ENCODE results near the gene F10.

The F10 gene

DNA sequence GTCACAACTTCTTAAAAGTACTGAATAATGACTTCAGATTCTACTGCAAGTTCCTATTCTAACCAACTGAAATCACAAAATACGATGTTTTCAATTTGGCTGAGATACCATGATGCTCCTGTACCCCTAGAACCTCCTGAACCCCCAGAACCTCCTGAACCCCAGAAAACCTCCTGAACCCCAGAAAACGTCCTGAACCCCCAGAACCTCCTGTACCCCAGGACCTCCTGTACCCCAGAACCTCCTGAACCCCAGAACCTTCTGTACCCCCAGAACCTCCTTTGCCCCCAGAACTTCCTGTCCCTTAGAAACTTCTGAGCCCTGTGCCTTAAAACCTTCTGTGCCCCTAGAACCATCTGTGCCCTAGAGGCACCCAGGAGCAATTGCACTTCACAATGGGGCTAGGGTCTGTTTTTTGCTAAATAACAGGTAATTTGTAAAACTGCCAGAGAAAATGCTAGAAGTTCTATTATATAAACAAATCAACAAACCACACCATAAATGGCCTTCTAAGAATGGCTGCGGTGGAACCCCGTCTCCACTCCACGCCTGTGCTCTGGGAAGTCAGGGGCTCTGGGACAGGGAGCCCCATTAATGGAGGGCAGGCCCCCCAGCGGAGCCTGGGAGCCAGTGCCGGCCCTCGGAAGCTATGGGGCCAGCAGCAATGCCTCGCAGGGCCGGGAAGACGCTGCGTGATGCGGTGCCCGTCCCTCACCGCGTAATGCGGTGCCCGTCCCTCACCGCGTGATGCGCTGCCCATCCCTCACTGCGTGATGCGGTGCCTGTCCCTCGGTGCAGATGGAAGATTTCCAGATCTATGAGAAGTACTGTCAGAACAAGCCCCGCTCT is 38.3 kb upstream of the F10 start:
- Histone ChIP-seq H3K27ac (no peak overlapping the region), H3K27me3 (no peaks in the 10 kb centered on the region), H3K9me3 (no peaks in the 10 kb centered on the region), H3K4me1 (ENCODE audit: control insufficient read depth in 1 of 2, insufficient read depth in 1 of 2, low read depth in 1 of 2, low read length in 1 of 2) (no peaks in the 10 kb centered on the region), H3K4me3 (ENCODE audit: low read depth in 1 of 2, low read length in 1 of 2) (no peak overlapping the region), H3K36me3 (no peaks in the 10 kb centered on the region)
- TF ChIP-seq, protein P1, sequence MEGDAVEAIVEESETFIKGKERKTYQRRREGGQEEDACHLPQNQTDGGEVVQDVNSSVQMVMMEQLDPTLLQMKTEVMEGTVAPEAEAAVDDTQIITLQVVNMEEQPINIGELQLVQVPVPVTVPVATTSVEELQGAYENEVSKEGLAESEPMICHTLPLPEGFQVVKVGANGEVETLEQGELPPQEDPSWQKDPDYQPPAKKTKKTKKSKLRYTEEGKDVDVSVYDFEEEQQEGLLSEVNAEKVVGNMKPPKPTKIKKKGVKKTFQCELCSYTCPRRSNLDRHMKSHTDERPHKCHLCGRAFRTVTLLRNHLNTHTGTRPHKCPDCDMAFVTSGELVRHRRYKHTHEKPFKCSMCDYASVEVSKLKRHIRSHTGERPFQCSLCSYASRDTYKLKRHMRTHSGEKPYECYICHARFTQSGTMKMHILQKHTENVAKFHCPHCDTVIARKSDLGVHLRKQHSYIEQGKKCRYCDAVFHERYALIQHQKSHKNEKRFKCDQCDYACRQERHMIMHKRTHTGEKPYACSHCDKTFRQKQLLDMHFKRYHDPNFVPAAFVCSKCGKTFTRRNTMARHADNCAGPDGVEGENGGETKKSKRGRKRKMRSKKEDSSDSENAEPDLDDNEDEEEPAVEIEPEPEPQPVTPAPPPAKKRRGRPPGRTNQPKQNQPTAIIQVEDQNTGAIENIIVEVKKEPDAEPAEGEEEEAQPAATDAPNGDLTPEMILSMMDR (IDR thresholded peaks at IDR 0.05): no peak

DNA sequence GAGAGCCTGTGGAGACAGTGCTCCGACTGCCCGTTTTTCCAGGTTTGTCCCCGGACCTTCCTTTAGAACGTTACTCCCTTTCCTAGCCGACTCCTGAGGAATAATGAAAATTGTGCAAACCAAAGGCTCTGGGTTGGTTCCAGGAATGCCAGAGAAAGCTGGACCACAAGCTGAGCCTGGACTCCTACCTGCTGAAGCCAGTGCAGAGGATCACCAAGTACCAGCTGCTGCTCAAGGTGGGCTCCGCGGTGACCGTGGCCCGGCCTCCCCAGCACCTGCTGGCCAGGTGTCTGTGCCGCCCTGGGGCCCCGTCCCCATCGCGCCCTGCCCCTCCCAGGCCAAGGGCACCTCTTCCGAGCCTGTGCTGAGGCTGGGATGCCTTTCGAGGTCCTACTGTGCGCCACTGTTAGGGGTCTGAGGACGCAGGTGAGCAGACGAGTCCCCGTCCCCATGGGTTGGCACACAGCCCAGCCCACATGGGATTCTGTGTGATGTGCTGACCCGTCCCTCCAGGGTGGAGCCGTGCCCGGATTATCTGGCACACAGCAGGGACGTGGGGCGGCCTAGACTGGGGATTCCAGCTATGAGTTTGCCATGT is 37.6 kb upstream of the F10 start:
- no peaks in the 10 kb centered on the region for H3K36me3 ChIP-seq
- no peak overlapping the region for H3K27ac ChIP-seq
- H3K27me3 ChIP-seq: no peaks in the 10 kb centered on the region
- H3K4me3 ChIP-seq (ENCODE audit: low read depth in 1 of 2, low read length in 1 of 2): no peak overlapping the region
- H3K9me3 ChIP-seq: no peaks in the 10 kb centered on the region
- no peaks in the 10 kb centered on the region for H3K4me1 ChIP-seq (ENCODE audit: control insufficient read depth in 1 of 2, insufficient read depth in 1 of 2, low read depth in 1 of 2, low read length in 1 of 2)
- TF ChIP-seq, protein P1 (IDR thresholded peaks at IDR 0.05): no peak

DNA sequence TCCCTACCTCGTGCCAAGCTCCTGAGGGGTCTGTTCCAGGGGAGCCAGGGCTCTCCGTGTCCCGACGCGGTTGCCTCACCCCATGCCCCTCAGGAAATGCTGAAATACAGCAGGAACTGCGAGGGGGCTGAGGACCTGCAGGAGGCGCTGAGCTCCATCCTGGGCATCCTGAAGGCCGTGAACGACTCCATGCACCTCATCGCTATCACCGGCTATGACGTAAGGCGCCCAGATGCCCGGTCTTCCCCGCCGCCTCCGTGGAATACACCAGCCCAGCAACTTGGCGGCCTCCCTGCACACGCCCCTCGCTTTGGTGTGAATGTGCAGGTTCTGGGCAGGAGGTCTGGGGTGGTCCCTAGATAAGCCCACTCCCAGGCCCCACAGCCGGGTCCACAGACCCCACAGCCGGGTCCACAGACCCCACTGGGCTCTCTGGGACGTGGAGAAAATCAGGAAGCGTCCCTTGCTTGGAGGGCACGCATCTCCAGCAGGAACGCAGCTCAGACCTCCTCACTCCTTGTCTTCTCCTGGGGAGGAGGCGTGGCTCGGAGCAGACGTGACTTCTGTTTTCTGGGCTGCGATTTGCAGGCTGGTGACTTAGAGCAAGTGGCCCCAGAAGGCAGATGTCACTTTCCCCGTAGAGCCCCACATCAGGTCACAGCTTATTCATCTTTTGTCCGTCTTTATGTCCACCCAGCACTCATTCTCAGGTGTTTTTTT is 36.4 kb upstream of the F10 start:
- TF ChIP-seq, protein P1 (IDR thresholded peaks at IDR 0.05): no peak
- H3K36me3 ChIP-seq: no peaks in the 10 kb centered on the region
- no peak overlapping the region for H3K4me3 ChIP-seq (ENCODE audit: low read depth in 1 of 2, low read length in 1 of 2)
- H3K9me3 ChIP-seq: no peaks in the 10 kb centered on the region
- no peak overlapping the region for H3K27ac ChIP-seq
- H3K4me1 ChIP-seq (ENCODE audit: control insufficient read depth in 1 of 2, insufficient read depth in 1 of 2, low read depth in 1 of 2, low read length in 1 of 2): no peaks in the 10 kb centered on the region
- no peaks in the 10 kb centered on the region for H3K27me3 ChIP-seq

DNA sequence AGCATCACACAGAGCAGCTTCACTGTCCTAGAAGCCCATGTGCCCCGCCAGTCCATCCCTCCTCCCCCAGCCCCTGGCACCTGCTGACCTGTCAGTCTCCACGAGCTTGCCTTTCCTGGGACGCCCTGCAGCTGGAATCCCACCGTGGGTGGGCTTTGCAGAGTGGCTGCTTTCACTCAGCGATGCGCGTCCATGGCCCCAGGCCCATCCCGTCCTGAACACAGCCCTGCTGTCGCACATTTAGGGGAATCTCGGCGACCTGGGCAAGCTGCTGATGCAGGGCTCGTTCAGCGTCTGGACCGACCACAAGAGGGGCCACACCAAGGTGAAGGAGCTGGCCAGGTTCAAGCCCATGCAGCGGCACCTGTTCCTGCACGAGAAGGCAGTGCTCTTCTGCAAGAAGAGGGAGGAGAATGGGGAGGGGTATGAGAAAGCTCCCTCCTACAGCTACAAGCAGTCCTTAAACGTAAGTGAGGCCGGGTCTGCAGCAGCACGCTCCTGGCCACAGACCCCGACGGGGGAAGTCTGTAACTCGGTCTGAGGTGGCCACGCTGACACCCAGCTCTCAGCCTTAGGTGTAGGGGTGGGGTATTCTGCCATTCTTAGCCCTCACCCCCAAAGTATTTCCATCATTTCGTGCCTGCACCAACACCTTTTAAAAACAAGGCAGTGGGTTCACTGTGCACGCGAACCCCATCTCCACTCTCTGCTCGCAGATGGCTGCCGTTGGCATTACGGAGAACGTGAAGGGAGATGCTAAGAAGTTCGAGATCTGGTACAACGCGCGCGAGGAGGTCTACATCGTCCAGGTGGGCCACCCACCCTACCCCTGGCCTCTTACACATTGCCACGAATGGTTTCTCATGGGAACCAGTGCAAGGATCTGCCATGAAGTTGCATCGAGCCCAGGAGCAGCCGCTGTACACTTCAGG is 35.3 kb upstream of the F10 start:
- Histone ChIP-seq H3K9me3 (no peaks in the 10 kb centered on the region), H3K27ac (no peak overlapping the region), H3K4me3 (ENCODE audit: low read depth in 1 of 2, low read length in 1 of 2) (no peak overlapping the region), H3K36me3 (no peaks in the 10 kb centered on the region), H3K27me3 (no peaks in the 10 kb centered on the region), H3K4me1 (ENCODE audit: control insufficient read depth in 1 of 2, insufficient read depth in 1 of 2, low read depth in 1 of 2, low read length in 1 of 2) (no peaks in the 10 kb centered on the region)
- TF ChIP-seq, protein P1 (IDR thresholded peaks at IDR 0.05): no peak
